HG03139 (cell line): Measurements from ENCODE around the gene CCNA2.
A peak's percentile ranks its signal among the peaks of the same experiment; 100 is the strongest.

Experiments
- ATAC-seq: cut with Tn5 transposase; IDR thresholded peaks from one replicate; pipeline ENCODE4 v1.9.1; 2021; ENCODE audit not compliant: unreplicated experiment

Gene CCNA2

GRCh38 chr4:121823505-121824170, at the start of gene CCNA2:
TSS of gene CCNA2 (minus strand) at chr4:121823883. CDS start at chr4:121823628, 255 bp downstream.
- peak; percentile 91 for ATAC-seq

- ATAC-seq, result peak; percentile 99
These were observed 46.4 kb upstream of the CCNA2 start, which contains the start of gene BBS7 for GRCh38 chr4:121869841-121870822. TSS of gene BBS7 (minus strand) at chr4:121870474. CDS start at chr4:121870313, 161 bp downstream.

GRCh38 chr4:121863799-121864198, 40.1 kb upstream of the CCNA2 start:
- ATAC-seq, result no peak

- ATAC-seq, result no peak
These were observed 37.7 kb upstream of the CCNA2 start for GRCh38 chr4:121861426-121861825.

- no peak for ATAC-seq
These were observed 36.4 kb upstream of the CCNA2 start for GRCh38 chr4:121860121-121860520.

GRCh38 chr4:121851354-121851753, 27.7 kb upstream of the CCNA2 start:
- ATAC-seq, result no peak

GRCh38 chr4:121846662-121847061, 23.0 kb upstream of the CCNA2 start:
- no peak for ATAC-seq

GRCh38 chr4:121842862-121843261, 19.2 kb upstream of the CCNA2 start:
- ATAC-seq, result no peak

GRCh38 chr4:121838136-121838535, 14.5 kb upstream of the CCNA2 start:
- ATAC-seq, result no peak

- no peak for ATAC-seq
These were observed 5.8 kb upstream of the CCNA2 start for GRCh38 chr4:121829511-121829910.

- no peak for ATAC-seq
These were observed 4.2 kb upstream of the CCNA2 start for GRCh38 chr4:121827853-121828252.

GRCh38 chr4:121824950-121825349, 1.3 kb upstream of the CCNA2 start:
- ATAC-seq, result no peak

- no peak for ATAC-seq
These were observed 466 bp upstream of the CCNA2 start for GRCh38 chr4:121824171-121824527.

- ATAC-seq, result peak; percentile 39
These were observed 733 bp downstream of the CCNA2 start for GRCh38 chr4:121822796-121823504.

GRCh38 chr4:121822047-121822446, 1.6 kb downstream of the CCNA2 start:
- ATAC-seq, result no peak

GRCh38 chr4:121819216-121819965, 4.3 kb downstream of the CCNA2 start:
- ATAC-seq, result no peak

- no peak for ATAC-seq
These were observed 5.5 kb downstream of the CCNA2 start for GRCh38 chr4:121818215-121818614.

GRCh38 chr4:121817701-121818100, 6.0 kb downstream of the CCNA2 start:
- ATAC-seq, result no peak

GRCh38 chr4:121817006-121817405, 6.7 kb downstream of the CCNA2 start:
- no peak for ATAC-seq

GRCh38 chr4:121814756-121815155, 8.9 kb downstream of the CCNA2 start:
- ATAC-seq, result no peak

GRCh38 chr4:121811122-121811521, 12.6 kb downstream of the CCNA2 start:
- ATAC-seq, result no peak
